Fibroblast of the aortic adventitia (primary cell): ENCODE data around the gene ZNF512B. TPM values are rescaled to one million over a fixed set of nuclear protein-coding genes. Genes with fewer than 3 reads are reported as not detected.
A peak's percentile ranks its signal among the peaks of the same experiment; 100 is the strongest.
"Not testable (repeated sequence)": the region's sequence is repeated elsewhere in the genome, so short reads cannot be mapped to it uniquely, and the experiment has no call there.

Source experiments
- DNase-seq: peaks from one replicate; pipeline ENCODE4 v3.0.0-alpha.2; 2010; ENCODE audit warnings: low read depth
- H3K4me3 ChIP-seq: 2 replicates; pipeline ENCODE4 v1.5.1; 2011; ENCODE audit warnings: low read depth, mild to moderate bottlenecking, control low read depth, low read length, moderate library complexity
- total RNA-seq: library from RNA; depleted of rRNA; stranded (reverse); fragments of >200 nt; gene quantifications from 2 replicates; pipeline ENCODE4 v1.2.3, GENCODE V29; 2012; ENCODE audit warnings: low replicate concordance
- TF ChIP-seq, protein P1 (sequence below): IDR thresholded peaks from 2 replicates; pipeline ENCODE4 v1.5.1; 2011; ENCODE audit warnings: mild to moderate bottlenecking, low read length, control low read depth, inconsistent platforms; ENCODE audit not compliant: insufficient read depth

ZNF512B gene
- total RNA-seq, 1 donor = 12.3 TPM

- no peak overlapping the region for H3K4me3 ChIP-seq
- DNase-seq = no peak
- TF ChIP-seq, protein P1, sequence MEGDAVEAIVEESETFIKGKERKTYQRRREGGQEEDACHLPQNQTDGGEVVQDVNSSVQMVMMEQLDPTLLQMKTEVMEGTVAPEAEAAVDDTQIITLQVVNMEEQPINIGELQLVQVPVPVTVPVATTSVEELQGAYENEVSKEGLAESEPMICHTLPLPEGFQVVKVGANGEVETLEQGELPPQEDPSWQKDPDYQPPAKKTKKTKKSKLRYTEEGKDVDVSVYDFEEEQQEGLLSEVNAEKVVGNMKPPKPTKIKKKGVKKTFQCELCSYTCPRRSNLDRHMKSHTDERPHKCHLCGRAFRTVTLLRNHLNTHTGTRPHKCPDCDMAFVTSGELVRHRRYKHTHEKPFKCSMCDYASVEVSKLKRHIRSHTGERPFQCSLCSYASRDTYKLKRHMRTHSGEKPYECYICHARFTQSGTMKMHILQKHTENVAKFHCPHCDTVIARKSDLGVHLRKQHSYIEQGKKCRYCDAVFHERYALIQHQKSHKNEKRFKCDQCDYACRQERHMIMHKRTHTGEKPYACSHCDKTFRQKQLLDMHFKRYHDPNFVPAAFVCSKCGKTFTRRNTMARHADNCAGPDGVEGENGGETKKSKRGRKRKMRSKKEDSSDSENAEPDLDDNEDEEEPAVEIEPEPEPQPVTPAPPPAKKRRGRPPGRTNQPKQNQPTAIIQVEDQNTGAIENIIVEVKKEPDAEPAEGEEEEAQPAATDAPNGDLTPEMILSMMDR = no peak
Observed at GRCh38 chr20:63929071-63929470, 40.7 kb downstream of the ZNF512B start.

DNA sequence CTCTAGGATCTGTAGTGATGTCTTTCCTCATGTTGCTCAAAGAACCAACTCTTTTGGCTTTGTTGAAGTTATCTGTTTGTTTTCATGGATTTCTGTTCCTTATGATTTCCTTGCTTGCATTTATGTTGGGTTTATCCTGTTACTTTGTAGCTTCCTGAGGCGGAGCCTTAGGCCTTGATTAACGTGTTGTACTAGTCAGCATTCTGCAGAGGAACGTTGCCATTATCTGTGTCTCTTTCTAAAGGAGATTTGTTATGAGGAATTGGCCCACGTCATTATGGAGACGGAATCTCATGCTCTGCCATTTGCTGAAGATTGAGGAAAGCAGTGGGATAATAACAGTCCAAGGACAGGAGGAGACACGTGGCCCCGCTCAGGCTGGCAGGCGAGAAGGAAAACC lies 43.4 kb downstream of the ZNF512B start:
- TF ChIP-seq, protein P1 = no peak
- no peak overlapping the region for H3K4me3 ChIP-seq
- DNase-seq = no peak

GRCh38 chr20:63924241-63924640 lies 45.5 kb downstream of the ZNF512B start:
- H3K4me3 ChIP-seq = no peak overlapping the region
- no peak for DNase-seq
- TF ChIP-seq, protein P1 = no peak

GRCh38 chr20:63923651-63924050 lies 46.1 kb downstream of the ZNF512B start:
- peak; percentile 68 for DNase-seq
- TF ChIP-seq, protein P1 = no peak
- no peak overlapping the region for H3K4me3 ChIP-seq

GRCh38 chr20:63920226-63920625 lies 49.5 kb downstream of the ZNF512B start:
- no peak overlapping the region for H3K4me3 ChIP-seq
- TF ChIP-seq, protein P1 = no peak
- DNase-seq = no peak

GRCh38 chr20:63919130-63919529 lies 50.6 kb downstream of the ZNF512B start:
- TF ChIP-seq, protein P1 = no peak
- no peak overlapping the region for H3K4me3 ChIP-seq
- no peak for DNase-seq

- TF ChIP-seq, protein P1 = no peak
- DNase-seq = no peak
- H3K4me3 ChIP-seq = no peak overlapping the region
Observed at GRCh38 chr20:63917811-63918210, 51.9 kb downstream of the ZNF512B start.

DNA sequence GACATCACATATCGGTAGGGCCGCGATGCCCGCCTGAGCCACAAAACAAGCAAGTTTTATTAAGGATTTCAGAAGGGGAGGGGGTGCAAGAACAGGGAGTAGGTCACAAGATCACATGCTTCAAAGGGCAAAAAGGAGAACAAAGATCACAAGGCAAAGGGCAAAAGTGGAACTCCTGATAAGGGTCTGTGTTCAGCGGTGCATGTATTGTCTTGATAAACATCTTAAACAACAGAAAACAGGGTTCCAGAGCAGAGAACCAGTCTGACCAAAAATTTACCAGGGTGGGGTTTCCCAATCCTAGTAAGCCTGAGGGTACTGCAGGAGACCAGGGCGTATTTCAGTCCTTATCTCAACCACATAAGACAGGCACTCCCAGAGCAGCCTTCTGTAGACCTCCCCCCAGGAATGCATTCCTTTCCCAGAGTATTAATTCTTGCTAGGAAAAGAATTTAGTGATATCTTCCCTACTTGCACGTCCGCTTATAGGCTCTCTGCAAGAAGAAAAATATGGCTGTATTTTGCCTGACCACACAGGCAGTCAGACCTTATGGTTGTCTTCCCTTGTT lies 53.3 kb downstream of the ZNF512B start:
- DNase-seq = peak; percentile 12
- not testable (repeated sequence) for H3K4me3 ChIP-seq
